Urothelium cell line (cell line): Measurements from ENCODE around the gene TRIM14.
"Not testable (repeated sequence)": the region's sequence is repeated elsewhere in the genome, so short reads cannot be mapped to it uniquely, and the experiment has no call there.

ENCODE experiments used
- DNase-seq: peaks from one replicate; pipeline ENCODE4 v3.0.0; 2011; ENCODE audit warnings: low spot score, mixed read lengths
- FAIRE-seq: peaks from 2 replicates; lab custom pipeline; 2011; peaks lifted over from hg19 to GRCh38; lab: Jason Lieb, UNC

Gene TRIM14

DNA sequence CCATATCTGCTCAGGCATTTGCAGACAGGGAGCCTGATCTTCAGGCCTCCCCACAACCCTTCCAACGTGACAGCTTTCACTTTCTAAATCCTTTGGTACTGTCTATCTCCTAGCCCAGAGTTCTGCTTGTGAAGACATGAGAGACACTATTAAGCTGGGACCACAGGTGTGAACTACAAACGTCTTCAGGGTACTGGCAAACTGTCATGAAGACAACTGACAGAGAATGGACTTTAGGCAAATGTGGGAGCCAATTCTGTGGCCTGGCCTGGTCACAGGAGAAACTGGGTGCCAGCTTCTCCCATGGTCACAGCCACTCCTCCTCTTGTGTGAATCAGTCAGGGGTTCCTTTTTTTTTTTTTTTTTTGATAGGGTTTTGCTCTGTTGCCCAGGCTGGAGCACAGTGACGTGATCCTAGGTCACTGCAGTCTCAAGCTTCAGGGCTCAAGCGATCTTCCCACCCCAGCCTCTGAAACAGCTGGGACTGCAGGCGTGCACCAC, 10.4 kb downstream of the TRIM14 start:
- no peak for DNase-seq
- FAIRE-seq = no peak

DNA sequence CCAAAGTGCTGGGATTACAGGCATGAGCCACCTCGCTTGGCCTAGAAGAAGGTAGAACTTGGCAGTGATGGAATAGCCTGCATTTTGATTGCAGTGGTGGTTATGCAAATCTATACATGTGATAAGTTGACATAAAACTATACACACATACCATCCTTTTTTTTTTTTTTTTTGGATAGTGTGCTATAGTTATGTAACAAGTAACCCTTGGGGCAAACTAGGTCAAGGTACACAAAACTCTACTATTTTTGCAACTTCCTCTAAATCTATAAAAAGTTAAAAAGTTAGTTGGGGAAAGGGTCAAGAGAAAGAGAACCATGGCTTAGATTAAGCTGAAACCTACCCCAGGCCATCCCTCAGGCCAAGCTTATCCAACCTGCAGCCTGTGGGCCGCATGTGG, 11.1 kb downstream of the TRIM14 start:
- DNase-seq = no peak
- FAIRE-seq = no peak

DNA sequence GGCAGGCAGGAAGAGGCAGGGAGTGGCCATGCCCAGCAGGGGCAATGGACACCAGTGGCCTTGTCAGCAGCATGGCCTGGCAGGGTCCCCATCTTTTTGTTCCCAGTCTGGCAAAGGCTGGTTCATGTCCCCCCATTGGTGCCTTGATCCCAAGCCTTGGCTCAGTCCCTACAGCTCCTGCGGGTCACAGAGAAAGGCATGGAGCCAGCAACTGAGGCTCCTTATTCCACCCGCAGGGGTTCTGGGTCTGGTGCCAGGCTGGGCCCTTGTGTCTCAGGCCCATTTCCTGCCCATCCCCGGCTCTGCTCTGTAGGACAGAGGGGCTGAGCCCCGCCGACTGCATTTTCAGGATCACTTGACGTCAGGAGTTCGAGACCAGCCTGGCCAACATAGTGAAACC, 14.0 kb downstream of the TRIM14 start:
- no peak for FAIRE-seq
- no peak for DNase-seq

DNA sequence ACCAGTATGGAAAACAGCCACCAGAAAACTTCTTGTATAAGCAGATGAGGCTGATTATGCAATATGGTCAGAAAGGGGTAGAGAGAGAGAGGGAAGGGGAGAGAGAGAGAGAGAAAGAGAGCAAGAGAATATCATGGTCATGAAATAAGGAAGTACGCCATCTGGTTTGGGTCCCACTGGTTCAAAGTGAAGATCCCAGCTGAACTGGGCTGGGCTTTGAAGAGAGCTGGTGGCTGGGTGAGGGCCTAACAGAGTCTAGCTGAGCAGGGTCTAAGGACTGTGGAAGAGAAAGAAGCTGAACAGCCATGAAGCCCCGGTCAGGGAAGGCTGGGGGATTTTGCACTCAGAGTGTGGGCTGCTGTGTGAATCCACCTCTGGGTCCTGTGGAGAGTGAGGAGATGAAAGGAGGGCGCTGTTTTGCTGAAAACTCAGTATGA, 14.6 kb downstream of the TRIM14 start:
- DNase-seq (no peak), FAIRE-seq (no peak)

DNA sequence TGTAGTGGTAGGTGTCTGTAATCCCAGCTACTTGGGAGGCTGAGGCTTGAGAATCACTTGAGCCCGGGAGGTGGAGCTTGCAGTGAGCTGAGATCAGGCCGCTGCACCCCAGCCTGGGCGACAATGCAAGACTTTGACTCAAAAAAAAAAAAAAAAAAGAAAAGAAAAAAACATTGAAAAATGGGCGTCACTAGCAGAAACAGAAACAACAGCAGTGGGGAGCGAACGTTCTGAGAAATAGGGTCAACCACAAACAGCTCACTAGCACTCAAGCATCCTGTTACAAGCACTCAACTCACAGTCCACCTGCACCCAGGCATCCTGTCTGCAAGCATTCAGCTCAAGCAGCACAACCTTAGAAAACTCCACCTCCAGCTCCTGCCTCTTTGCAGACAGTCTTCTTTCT, 17.2 kb downstream of the TRIM14 start:
- FAIRE-seq = no peak
- DNase-seq = no peak

DNA sequence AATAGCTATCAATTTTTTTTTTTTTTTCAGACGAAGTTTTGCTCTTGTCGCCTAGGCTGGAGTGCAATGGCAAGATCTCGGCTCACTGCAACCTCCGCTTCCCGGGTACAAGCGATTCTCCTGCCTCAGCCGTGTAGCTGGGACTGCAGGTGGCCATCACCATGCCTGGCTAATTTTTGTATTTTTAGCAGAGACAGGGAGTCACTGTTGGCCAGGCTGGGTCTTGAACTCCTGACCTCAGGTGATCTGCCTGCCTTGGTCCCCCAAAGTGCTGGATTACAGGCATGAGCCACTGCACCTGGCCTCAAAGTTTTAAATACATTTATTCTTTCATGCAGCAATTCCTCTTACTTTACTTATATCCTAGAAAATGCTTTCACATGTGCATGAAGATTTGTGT, 17.6 kb downstream of the TRIM14 start:
- FAIRE-seq = no peak
- DNase-seq = no peak

DNA sequence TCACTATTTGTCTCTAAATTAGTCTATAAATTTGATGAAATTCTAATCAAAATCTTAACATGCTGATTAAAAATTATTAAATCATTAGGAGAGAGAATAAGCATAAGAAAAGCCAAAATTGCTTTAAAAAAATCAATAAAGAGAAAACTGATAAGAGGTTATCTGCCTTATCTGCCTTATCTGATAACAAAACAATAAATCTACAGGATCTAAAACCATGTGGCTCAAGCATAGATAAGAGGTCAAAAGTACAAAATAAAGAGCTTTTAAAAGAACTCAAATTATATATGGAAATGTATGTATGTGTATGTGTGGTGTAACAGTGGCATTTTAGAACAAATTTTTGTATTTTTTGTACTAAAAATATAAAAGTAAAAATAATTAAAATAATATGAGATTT, 18.6 kb downstream of the TRIM14 start:
- no peak for DNase-seq
- FAIRE-seq = no peak

DNA sequence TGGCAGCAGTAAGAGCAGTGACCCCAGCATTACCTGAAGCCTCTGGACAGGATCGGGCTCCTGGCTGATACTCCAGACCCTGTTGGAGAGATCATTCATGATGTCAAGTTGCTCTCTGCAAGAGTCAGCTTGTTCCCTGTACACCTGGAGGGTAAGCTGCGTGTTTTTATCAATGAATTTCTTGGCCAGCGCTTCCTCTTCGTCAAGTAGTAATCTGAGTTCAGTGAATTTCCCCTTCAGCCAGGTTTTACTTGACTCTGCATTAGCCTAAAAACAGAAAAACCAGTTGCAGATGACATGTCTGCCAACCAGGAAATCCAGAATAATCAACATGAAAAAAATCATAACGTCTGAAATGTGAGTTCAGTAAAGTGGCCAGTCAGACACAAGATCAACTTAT, 19.1 kb downstream of the TRIM14 start:
- FAIRE-seq = no peak
- DNase-seq = no peak

DNA sequence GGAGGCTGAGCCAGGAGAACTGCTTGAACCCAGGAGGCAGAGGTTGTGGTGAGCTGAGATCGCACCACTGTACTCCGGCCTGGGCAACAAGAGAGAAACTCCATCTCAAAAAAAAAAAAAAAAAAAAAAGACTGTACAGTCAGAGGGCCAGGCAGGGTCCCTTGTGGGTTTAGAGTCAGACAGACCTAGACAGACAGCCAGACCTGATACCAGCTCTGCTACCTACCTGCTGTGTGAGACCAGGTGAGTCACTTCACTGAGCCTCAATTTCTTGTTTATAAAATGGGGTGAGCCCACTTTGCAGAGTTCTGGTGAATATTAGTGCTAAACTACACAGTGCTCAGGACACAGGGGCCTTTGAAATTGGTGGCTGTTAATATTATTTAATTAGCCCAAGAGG, 19.7 kb downstream of the TRIM14 start:
- FAIRE-seq = no peak
- no peak for DNase-seq

DNA sequence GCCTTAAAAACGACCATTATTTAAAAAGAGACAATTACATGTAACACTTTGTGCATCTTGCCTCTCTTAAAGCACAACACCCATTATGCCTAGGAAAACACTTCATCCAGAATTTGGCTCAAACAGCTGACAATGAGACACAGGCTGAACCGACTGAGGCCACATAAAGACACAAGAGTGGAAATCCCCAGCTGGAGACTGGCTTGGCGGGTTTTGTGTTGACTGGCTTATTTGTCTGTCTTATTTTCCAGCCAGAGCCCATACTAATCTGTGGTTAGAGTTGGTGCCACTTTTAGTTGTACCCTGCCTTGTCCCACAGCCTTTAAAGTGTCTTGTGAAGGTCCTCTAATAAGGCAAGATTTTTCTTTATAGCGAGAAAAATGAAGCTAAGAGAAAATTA, 21.2 kb downstream of the TRIM14 start:
- no peak for FAIRE-seq
- no peak for DNase-seq

DNA sequence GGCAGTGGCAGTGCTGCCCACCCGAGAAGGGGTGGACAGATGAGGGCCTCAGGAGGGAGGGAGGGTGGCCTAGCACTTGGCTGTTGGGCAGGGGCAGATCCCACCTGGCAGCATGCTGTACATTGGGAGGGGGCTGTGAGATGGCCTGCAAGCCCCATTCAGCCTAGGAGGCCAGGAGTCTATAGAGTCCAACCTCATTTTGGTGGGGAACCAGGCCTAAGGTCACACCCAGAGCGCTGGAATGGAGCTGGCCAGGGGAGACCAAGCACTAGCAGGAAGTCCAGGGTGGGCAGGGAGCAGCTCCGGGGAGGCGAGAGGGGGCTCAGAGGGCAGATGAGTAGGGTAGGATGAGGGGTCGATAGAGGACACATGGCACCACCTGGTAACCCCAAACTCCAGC, 22.9 kb downstream of the TRIM14 start:
- DNase-seq = no peak
- no peak for FAIRE-seq

DNA sequence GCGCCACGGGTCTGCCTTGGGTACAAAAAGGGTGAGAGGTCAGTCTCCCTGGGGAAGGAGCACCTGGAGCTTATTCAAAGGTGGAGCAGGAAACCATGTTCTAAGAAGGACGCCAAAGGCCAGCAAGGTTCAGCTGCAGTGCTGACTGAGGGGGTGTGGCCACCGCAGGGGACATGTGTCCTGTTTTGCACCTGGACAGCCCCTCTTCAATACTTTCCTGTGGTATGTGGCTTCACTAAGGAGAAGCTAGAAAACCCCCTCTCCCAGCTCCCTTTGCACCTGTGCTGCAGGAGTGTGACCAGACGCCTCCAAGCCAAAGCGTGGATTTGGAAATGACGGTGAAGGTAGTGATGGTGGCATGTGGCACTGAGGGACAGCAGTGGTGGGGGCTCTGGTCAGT, 23.6 kb downstream of the TRIM14 start:
- FAIRE-seq (no peak), DNase-seq (no peak)

DNA sequence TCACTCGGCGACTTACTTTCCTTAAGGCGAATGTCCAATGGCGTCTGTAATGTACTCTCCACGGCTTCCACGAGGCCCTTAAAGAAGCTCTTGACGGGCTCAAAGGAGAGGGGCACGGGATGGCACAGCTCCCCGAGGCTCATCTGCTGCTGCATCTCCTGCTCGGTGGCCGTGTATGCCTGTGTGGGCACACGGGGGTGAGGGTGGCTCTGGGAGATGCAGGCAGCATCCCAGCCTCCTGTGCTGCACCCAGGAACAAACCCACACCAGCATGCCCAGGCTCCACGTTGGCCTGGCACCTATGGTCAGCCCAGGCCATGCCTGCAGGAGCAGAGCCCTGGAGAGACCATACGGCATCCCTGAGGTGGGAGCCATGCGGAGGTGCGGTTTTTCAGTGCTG, 24.2 kb downstream of the TRIM14 start:
- no peak for DNase-seq
- FAIRE-seq = no peak

DNA sequence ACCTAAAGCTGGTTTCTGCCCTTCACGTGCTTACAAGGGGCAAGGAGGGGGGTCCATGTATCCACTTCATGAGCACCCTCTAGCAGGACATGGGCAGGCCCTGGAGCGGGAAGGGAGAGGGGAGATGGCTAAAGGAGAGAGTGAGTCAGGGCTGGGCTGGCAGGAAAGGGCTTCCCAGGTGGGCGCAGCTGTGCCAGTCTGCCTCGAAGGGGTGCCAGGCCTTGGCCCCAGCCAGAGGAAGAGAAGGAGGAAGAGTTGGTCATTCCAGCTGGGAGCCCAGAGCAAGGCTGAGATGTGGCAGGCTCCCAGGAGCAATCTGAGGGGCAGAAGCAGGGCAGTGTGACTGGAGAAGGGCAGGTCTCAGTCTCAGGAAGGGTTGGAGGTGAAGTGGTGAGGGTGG, 24.7 kb downstream of the TRIM14 start:
- no peak for FAIRE-seq
- no peak for DNase-seq

DNA sequence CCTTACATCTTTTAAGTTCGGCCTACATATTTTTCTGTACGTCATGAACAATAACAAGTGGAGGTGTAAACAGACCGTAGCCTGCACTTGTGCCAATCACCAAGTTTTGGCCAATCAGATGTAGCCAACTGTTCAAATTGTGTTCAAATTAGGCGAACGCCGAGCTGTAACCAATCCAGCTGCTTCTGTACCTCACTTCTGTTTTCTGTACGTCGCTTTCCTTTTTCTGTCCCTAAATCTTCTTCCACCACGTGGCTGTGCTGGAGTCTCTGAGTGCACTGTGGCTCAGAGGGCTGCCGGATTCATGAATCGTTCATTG, 26.4 kb downstream of the TRIM14 start:
- FAIRE-seq = no peak
- no peak for DNase-seq

DNA sequence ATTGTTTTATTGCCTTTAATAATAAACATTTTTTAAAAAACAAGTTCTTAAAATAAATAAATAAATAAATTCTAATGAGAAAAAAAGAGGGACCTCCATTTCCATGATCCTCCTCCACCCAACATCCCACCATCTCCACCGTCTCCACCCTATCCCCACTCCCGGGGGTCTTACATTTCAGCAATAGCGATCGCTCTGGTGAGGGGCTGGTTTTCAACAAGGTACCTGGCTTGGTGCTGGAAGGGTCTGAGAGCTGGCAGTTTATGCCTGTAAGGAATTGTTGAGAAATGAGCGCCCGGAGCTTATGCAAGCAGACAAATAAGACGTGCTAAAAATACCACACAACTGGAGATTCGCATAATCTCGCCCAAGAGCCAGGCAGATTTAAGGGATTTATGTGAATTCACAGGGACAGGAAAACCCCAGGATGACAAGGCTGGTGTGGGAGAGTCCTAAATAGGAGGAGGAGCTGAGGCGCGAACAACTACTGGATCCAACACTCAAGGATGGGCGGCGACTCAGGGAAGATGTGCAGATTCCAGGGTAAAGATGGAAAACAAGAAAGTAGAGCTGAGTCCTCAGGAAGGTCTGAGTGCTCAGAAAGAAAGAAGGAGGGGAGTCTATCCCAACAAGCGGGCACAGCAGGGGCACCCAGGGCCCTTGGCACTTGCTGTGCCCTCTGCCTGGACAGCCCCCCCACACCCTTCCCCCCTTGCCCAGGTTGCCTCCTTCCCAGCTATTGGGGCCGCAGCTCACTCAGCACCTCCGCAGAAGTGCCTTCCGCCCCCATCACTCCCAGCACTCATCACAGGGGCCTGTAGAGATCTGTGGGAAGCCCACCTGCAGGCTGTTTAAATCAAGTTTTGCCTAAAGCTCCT, 27.0 kb downstream of the TRIM14 start:
- FAIRE-seq = no peak
- DNase-seq = no peak

DNA sequence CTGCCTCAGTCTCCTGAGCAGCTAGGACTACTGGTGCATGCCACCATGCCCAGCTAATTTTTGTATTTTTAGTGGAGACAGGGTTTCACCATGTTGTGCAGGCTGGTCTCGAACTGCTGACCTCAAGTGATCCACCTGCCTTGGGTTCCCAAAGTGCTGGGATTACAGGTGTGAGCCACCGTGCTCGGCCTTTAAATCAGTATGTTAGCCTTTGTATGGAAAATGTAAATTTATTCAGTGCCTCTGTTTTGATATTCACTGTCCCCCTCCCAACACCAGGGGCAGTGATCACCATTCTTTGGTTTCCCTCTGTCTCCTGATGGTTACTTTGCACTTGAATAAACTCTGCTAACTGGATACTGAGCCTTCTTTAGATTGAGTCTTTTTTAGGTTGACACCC, 28.3 kb downstream of the TRIM14 start:
- FAIRE-seq, DNase-seq: not testable (repeated sequence)

DNA sequence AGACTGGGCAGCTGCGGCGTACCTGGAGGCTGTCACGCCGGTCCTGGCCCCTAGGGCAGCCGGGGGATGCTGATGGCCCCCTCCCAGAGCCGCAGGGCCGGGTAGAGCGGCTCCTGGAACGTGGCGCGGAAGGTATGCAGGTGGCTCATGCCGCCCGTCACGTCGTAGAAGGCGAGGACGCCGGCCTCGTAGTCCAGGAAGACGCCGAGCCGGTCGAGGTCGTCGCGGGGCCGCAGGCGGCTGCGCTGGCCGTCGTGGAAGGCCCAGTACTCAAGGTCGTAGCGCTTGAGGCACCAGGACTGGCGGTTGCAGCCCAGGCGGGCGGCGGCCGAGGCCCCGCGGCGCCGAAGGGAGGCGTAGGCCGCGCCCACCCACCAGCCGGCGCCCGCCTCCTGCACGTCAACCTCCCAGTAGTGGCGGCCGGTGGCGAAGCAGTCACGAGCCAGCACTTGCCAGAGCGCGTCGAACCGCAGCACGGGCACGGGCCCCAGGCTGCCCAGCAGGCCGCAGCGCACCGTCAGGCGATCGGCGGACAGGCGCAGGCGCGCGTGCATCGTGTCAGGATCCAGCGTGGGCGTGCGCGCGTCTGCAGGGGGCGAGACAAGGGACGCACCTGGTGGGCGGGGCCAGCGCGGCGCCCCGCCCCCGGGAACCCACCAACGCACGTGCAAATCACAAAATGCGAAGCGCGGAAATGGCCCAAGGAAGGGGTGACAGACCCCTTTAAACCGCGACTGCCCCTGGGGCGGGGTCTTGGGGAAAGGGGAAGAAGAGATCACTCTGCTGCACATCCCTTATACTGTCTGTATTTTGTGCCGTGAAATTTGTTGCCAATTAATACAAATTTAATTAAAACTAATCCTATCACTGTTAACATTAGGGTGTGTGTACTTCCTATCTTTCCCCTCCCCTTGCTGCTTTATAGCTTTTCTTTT, 31.3 kb downstream of the TRIM14 start:
- DNase-seq (no peak), FAIRE-seq (no peak)

DNA sequence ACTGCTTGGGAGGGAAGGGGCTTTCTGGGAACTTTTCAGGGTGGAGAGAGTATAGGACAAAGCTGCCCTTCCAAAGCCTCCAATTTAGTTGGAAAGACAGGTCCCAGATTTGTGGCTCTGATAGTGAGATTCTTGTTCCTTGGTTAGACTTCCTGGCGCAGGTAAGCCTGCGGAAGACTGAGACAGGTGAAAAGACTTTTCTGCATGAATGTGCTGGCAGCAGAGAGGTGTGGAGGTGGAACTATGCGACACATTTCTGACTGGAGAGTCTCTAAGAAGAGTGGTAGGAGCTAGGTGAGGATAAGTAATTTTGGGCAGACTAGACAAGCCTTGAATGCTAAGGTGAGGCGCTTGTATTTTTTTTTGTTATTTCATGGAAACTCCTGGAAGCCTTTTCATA, 32.6 kb downstream of the TRIM14 start:
- FAIRE-seq (no peak), DNase-seq (no peak)

DNA sequence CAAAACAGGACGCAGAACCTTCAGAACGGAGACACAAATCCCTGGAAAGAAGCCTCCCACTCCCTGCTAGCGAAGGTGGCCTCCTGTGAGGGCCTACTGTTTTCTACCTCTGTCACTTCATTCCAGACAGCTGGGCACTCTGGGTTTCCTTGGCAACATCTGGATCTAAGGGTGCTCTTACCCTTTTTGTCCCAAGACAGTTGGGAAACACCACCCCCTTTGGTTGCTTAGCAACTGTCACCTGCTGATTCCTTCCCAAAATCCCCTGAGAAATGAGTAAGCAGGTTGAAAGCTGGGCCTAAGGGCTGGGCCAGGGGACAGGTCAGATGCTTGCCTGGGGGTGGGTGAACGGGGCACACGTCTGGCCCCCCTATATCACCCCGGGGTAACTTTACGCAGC, 33.1 kb downstream of the TRIM14 start:
- DNase-seq (no peak), FAIRE-seq (no peak)

DNA sequence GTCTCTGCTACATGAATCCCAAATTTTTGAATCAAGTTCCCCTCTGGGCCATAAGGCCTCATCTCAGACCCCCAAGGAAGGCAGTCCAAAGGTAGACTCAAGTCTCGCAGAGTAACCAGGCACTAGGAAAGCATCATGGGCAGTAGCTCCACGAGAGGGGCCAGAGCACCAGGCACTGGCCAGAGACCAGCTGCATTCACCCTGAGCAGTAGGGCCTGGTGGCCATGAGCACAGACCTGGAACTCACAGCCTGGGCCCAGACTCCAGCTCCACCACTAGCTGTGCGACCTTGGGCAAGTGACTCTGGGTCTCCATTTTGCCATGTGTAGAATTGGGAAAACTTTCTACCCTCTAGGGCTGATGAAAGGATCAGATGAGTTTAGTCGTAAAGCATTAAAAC, 34.0 kb downstream of the TRIM14 start:
- FAIRE-seq = no peak
- no peak for DNase-seq

DNA sequence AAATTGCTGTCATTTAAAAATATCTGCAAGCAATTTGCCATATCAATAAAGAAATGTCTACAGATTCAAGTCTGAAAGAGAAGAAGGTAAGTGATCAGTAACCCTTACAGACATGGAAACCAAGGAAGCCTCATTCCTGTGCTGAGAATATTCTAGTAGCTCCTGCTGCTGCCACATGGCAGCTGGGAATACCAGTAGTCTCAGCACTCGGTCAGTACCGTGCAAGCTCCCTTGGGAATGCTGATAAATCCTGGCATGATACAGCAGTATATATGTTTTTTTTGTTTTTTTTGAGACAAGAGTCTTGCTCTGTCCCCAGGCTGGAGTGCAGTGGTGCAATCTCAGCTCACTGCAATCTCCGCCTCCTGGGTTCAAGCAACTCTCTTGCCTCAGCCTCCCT, 34.6 kb downstream of the TRIM14 start:
- DNase-seq (no peak), FAIRE-seq (no peak)
